GF-D8 (cell line): ENCODE results near the gene CPN1.
"Not testable (repeated sequence)": the region's sequence is repeated elsewhere in the genome, so short reads cannot be mapped to it uniquely, and the experiment has no call there.

Experiments used
- DNase-seq: peaks from one replicate; lab custom pipeline; 2025; lab: John Stamatoyannopoulos, UW

Gene CPN1

GRCh38 chr10:100081075-100082001, at the start of gene CPN1:
TSS of gene CPN1 (minus strand) at chr10:100081869. CDS start at chr10:100081625, 244 bp downstream.
- no peak for DNase-seq

DNA sequence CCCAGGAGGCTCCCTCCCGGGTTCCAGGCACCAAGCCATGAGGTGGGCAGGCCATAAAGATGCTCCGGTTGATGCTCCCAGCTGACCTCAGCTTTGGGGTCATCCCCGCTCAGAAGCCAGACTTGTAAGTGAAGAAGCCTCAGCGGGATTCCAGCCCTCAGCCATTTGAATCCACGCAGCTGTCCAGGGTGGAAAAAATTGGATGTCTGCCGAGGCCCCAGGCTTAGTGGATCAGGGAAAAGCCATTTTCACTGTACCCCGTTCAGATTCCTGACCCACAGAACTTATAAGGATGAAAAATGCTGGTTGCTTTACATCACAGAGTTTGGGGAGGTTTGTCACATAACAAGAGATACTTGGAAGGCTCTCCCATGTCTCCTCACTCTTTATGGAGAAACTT, 49.2 kb upstream of the CPN1 start:
- DNase-seq = no peak

DNA sequence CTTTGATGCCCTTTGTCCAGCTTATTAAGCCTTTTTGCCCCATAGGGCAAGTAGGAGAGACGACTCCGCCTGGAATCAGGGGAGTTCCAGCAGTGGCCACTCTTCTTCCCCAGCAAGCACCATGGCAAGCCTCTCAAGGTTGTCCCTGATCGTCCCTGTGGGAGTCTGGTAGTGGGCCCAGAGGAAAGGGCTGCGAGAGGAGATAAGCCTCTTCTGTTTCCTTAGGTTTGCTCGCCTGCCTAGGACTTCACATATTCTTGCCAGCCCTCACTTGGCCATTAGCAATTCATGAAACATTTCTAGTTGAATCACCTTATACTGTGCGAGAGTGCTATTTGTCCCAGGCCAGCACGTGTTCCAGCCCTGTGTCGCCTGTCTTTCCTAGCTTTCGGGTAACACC, 47.8 kb upstream of the CPN1 start:
- DNase-seq = no peak

DNA sequence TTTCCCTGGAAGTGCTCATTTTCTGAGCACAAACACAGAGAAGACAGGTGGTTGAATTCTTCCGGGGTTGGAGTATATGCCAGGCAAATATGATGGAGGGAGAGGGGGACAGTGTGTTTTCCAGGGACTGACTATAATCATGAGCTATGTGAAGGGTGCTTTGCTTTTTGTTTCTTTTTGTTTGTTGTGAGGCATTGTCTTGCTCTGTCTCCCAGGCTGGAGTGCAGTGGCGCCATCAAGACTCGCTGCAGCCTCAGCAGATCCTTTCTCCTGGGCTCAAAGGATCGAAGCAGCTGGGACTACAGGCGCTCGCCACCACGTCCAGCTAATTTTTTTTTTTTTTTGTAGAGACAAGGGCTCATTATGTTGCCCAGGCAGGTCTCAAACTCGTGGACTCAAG, 47.3 kb upstream of the CPN1 start:
- no peak for DNase-seq

DNA sequence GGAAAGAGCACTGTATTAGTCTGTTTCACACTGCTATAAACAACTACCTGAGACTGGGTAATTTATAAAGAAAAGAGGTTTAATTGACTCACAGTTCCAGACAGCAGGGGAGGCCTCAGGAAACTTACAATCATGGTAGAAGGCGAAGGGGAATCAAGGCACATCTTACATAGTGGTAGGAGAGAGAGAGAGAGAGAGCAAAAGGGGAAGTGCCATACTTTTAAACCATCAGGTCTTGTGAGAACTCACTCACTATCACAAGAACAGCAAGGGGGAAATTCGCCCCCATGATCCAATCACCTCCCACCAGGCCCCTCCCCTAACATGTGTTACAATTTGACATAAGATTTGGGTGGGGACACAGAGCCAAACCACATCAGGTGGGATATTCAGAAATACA, 43.7 kb upstream of the CPN1 start:
- not testable (repeated sequence) for DNase-seq

DNA sequence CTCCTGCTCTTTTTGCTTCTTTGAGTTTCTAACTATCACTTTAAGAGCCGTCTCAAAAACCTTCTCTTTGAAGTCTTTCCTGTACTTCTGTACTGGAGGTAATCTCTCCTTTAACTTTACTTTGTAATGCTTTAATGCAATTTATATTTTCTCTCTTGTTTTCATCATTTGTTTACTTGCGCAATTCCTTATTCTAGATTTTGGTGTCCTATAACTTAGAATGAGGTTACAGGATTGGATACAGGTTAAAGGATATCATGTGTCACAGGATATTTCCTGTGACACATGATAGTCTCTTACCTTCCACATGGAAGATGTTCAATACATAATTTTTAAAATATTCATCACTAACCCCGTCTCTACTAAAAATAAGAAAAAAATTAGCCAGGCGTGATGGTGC, 42.4 kb upstream of the CPN1 start:
- DNase-seq = no peak

- no peak for DNase-seq
Observed at GRCh38 chr10:100122780-100123179, 41.1 kb upstream of the CPN1 start.

DNA sequence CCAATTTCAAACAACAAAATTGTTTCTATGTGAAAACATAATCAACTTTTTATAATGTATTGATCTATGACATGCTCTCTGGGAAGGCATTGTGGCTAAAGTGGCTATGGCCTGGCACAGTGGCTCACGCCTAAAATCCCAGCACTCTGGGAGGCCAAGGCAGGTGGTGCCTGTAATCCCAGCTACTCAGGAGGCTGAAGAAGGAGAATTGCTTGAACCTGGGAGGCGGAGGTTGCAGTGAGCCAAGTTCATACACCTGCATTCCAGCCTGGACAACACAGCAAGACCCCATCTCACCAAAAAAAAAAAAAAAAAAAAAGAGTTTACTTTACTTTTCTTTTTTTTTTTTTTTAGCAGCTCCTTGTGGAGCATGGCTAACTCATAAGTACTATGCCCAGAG, 38.9 kb upstream of the CPN1 start:
- no peak for DNase-seq

DNA sequence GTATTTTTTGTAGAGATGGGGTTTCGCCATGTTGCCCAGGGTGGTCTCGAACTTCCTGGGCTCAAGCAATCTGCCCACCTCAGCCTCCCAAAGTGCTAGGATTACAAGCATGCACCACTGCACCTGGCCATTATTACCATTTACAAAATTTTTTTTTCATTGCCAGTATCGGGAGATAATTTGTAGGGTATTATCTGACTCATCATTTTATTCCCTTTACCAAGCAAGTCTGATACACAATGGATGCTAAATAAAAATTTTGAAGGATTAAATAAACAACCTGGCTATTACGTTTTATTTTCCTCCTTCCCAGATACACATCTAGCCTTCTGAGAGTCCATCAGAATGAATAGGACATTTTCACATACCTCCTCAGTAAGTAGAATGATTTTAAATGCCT, 38.1 kb upstream of the CPN1 start:
- DNase-seq = no peak

DNA sequence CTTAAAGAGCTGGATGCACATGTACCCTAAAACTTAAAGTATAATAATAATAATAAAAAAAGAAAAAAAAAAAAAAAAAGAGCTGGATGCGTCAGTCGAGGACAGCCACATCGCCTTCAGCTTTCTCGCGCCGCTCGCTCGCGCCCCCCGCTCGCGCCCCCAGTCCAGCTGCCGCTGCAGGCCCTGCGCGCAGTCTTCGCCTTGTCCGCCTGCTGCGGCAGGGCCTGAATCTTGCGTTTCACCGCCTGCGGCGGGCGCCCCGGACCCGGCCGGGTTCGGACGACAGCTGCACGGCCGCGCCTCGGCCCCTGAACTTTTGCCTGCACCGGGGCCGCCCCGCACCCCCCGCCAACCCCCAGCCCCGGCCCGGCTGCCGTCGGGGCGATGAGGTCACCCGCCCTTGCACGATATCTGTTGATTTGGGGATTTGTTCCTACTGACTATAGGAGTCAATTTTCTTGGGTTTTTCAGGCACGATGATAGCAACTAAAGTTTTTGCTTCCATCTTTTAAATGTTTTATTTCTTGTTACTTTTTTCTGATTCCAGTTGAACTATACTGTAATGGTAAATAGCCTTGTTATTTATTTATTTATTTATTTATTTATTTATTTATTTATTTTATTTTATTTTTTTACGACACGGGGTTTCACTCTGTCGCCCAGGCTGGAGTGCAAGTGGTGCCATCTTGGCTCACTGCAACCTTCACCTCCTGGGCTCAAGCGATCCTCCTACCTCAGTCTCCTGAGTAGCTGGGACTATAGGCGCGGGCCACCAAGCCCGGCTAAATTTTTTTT, 33.5 kb upstream of the CPN1 start:
- no peak for DNase-seq

- no peak for DNase-seq
Observed at GRCh38 chr10:100114460-100114859, 32.8 kb upstream of the CPN1 start.

DNA sequence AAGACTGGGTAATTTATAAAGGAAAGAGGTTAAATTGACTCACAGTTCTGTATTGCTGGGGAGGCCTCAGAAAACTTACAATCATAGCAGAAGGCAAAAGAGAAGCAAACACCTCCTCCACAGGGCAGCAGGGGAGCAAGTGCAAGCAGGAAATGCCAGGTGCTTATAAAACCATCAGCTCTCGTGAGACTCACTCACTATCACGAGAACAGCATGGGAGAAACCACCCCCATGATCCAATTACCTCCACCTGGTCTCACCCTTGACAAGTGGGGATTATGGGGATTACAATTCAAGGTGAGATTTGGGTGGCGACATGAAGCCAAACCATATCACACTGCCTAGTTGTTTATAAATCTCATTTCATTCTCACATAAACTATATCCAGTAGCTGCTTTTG, 28.0 kb upstream of the CPN1 start:
- no peak for DNase-seq

DNA sequence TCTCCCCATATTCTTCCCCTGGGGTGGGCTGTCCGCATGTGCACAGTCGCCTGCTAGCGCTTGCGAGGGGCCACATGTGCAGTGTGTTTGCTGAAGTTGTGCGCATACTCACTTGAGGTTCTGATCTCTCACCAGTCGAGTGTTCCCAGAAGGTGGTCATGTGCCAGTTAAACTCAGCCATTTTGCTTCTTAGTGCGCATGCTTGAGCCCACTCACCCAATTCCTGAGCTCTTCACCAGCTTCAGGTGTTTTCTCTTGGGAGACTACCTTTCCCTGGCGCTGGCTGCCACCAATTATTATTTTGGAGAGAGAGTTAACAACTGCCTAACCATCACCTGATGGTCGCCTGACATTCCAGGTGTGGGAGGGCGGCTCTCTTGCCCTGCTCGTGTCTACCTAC, 25.2 kb upstream of the CPN1 start:
- no peak for DNase-seq

DNA sequence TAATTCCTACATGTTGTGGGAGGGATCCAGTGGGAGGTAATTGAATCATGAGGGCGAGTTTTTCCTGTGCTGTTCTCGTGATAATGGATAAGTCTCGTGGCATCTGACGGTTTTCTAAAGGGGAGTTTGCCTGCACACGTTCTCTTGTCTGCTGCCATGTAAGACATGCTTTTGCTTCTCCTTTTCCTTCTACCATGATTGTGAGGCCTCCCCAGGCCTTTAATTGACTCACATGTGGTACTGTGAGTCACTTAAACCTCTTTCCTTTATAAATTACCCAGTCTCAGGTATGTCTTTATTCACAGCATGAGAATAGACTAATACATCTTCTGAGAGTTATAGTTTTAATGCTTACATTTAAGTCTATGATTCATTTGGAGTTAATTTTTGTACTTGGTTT, 22.6 kb upstream of the CPN1 start:
- DNase-seq = no peak

DNA sequence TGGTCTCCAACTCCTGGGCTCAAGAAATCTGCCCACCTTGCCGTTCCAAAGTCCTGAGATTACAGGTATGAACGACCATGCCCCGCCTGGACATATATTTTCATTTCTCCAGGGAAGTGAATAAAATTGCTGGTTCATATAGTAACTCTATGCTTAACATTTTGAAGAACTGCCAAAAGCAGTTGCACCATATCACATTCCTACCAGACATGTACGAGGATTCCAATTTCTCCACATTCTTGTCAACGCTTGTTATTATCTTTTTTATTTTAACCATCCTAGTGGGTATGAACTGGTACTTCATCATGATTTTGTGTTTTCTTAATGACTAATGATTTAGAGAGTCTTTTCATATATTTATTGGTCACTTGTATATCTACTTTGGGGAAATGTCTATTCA, 21.9 kb upstream of the CPN1 start:
- DNase-seq = no peak

- DNase-seq = no peak
Observed at GRCh38 chr10:100101192-100102076, 19.8 kb upstream of the CPN1 start.

- DNase-seq = no peak
Observed at GRCh38 chr10:100100651-100101184, 19.0 kb upstream of the CPN1 start.

DNA sequence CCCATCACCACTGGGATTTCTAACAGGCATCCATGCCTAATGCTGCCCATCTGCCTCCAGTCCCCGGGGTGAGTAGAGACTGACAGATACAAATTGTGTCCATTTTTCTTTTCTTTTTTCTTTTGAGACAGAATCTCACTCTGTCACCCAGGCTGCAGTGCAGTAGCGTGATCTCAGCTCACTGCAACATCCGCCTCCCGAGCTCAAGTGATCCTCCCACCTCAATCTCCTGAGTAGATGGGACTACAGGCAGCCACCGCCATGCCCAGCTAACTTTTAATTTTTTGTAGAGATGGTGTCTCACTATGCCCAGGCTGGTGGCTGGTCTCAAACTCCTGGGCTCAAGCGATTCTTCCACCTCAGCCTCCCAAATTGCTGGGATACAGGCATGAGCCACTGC, 7.6 kb upstream of the CPN1 start:
- DNase-seq = no peak

GRCh38 chr10:100086708-100087107, 5.0 kb upstream of the CPN1 start:
- DNase-seq = not testable (repeated sequence)

- DNase-seq = no peak
Observed at GRCh38 chr10:100085596-100085995, 3.9 kb upstream of the CPN1 start.

GRCh38 chr10:100083623-100084022, 2.0 kb upstream of the CPN1 start:
- DNase-seq = no peak

GRCh38 chr10:100082276-100082675, 607 bp upstream of the CPN1 start:
- not testable (repeated sequence) for DNase-seq
